ENCODE measurements around the gene RFK. TPM values are rescaled to one million over a fixed set of nuclear protein-coding genes. Genes with fewer than 3 reads are reported as not detected.
"Not testable (repeated sequence)": the region's sequence is repeated elsewhere in the genome, so short reads cannot be mapped to it uniquely, and the experiment has no call there.

RFK gene
- total RNA-seq = 10 to 100 TPM; 52.3 to 90.8 TPM
- long read RNA-seq, transcript RFK-201 (4 exons, 2,684 nt) = major isoform, 149 of 163 reads
- long read RNA-seq, partial matches to known transcripts = 2 of 163 reads
- long read RNA-seq, other reads (novel, unspliced or antisense) = 6 of 163 reads

DNA sequence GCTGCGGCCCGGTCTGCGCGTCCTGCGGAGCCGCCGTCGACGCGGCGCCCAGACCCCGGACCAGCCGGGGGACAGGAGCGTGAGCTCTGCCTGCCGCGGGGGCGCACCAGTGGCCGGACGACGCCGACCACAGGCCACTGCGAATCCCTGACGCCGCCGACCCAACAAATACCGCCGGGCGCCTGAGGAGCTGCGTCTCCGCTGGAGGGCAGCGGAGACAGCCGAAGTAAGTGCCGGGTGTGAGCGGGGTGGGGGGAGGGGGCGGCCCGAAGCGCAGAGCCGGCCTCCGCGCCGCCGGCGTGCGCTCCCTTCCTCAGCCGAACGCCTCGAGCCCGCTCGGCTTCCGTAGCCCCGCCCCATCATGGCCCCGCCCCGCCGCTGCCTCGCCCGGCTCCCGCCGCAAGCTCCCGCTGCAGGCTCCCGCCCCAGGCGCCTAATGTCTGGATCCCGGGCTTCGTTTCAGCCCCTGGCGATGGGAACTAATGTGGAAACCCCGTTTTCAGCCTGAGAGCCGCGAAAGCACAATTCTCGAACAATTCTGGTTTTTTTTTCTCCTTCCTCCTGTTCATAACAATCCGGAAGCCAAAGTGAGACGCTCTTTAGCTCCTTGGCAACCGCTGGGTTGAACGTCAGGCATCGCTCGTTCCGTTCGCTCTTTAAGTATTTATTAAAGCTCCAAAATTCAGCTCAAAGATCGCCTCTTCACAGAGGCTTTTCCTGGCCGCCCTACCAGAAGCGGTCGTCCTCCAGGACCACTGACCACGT is at the start of gene RFK:
RFK (minus strand) TSS at position 232 of the 765 bp plus-strand sequence. CDS start 255 bp downstream, outside the sequence.
- peak; percentile 93 to 94 for DNase-seq
- intact Hi-C loops (cut with DNase I, micrococcal nuclease) = no loop called here
- ATAC-seq = peak; percentile 89

GRCh38 chr9:76443887-76444286 is 49.7 kb upstream of the RFK start:
- intact Hi-C loops (cut with DNase I, micrococcal nuclease) = no loop called here
- ATAC-seq (no peak), DNase-seq (no peak)

DNA sequence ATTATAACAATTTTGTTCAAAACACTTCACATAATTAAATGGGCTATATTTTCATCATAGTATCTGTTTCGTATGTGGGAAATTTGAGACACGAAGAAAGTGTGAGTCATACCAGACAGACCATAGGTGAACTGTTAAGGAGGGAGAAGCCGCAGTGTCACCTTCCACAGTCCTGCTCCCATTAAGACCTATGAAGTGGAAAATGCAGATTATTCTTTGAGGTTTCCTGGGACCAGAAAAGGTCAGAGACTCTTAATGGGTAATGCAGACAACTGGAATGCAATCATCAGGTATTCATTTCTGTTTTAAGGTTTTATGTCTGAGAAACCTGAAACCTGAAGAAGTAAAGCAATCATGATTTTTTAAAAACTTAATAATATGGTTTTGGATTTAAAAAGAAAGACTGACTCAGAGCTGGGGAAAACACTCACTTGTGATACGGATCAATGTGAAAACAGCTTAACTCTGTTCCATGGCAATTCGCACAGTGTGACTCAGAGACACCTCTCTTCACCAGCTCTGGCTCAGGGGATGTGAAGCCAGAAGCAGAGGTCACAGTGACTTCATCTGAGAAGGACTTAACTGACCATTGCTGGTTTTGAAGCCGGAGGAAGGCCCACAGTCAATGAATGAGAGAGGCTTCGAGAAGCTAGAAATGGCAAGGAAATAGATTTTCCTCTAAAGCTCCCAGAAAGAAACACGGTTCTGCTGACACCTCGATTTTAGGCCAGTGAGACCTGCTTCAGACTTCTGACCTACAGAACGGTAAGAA is 47.5 kb upstream of the RFK start:
- no peak for DNase-seq
- ATAC-seq = no peak
- intact Hi-C loops (cut with DNase I, micrococcal nuclease) = no loop called here

DNA sequence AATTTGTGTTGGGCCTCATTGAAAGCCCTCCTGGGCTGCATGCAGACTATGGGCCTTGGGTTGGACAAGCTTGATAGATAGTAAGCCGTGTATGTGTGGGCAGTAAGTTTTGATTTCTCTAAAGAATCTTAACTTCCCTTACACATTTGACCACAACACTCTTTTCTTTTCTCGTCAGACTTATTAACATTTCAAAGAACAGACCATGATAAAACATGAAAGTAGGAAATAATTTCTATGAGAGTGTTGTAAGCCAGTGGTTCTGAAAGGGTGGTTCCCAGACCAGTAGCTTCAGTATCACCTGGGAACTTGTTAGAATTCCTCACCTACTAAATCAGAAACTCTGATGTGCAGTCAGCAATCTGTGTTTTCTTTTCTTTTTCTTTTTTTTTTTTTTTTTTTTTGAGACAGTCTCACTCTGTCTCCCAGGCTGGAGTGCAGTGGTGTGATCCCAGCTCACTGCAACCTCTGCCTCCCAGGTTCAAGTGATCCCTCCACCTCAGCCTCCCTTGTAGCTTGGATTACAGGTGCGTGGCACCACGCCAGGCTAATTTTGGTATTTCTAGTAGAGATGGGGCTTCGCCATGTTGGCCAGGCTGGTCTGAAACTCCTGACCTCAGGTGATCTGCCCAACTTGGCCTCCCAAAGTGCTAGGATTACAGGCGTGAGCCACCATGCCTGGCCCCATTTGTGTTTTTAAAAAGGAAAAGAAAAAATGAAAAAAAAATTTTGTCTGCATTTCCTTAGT is 44.8 kb upstream of the RFK start:
- ATAC-seq (no peak), DNase-seq (no peak)
- intact Hi-C loops (cut with DNase I, micrococcal nuclease) = no loop called here

GRCh38 chr9:76437017-76437699 is 42.9 kb upstream of the RFK start:
- DNase-seq; intact Hi-C loops (cut with DNase I, micrococcal nuclease); ATAC-seq: not testable (repeated sequence)

- DNase-seq; intact Hi-C loops (cut with DNase I, micrococcal nuclease); ATAC-seq: not testable (repeated sequence)
Observed at GRCh38 chr9:76434897-76435296, 40.7 kb upstream of the RFK start.

GRCh38 chr9:76433836-76434235 is 39.6 kb upstream of the RFK start:
- intact Hi-C loops (cut with DNase I, micrococcal nuclease) = no loop called here
- no peak for DNase-seq
- no peak for ATAC-seq

- DNase-seq = no peak
- ATAC-seq = no peak
- intact Hi-C loops (cut with DNase I, micrococcal nuclease) = no loop called here
Observed at GRCh38 chr9:76433406-76433805, 39.2 kb upstream of the RFK start.

GRCh38 chr9:76431601-76432000 is 37.4 kb upstream of the RFK start:
- no peak for ATAC-seq
- intact Hi-C loops (cut with DNase I, micrococcal nuclease) = no loop called here
- no peak for DNase-seq

DNA sequence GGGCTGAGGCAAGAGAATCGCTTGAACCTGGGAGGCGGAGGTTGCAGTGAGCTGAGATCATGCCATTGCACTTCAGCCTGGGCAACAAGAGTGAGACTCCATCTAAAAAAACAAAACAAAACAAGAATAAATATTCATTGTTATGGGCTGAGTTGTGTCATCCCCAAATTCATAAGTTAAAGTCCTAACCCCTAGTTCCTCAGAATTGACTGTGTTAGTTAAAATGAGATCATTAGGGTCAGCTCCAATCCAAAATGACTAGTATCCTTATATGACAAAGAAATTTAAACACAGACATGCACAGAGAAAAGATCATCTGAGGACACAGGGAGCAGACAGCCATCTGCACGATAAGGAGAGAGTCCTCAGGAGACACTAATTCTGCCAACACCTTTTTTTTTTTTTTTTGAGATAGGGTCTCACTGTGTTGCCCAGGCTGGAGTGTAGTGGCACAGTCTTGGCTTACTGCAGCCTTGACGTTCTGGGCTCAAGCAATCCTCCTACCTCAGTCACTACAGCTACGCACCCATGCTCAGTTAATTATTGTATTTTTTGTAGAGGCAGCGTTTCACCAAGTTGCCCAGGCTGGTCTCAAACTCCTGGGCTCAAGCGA is 32.7 kb upstream of the RFK start:
- intact Hi-C loops (cut with DNase I, micrococcal nuclease) = no loop called here
- ATAC-seq = no peak
- DNase-seq = no peak

DNA sequence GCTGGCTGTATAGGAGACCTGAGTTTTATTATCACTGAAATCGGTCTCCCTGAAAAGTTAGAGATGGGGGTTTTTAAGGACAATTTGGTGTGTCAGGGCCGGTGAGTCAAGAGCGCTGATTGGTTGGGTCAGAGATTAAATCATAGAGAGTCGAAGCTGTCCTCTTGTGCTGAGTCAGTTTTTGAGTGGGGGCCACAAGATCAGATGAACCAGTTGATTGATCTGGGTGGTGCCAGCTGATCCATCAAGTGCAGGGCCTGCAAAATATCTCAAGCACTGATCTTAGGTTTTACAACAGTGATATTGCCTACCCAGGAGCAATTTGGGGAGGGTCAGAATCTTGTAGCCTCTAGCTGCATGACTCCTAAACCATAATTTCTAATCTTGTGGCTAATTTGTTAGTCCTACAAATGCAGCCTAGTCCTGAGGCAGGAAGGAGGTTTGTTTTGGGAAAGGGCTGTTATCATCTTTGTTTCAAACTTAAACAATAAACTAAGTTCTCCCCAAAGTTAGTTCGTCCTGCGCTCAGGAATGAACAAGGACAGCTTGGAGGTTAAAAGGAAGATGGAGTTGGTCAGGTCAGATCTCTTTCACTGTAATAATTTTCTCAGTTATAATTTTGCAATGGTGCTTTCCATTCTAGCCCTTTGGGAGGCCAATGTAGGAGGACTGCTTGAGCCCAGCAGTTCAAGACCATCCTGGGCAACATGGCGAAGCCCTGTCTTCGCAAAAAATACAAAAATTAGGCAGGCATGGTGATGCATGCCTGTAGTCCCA is 31.6 kb upstream of the RFK start:
- DNase-seq (no peak), ATAC-seq (no peak)
- intact Hi-C loops (cut with DNase I, micrococcal nuclease) = no loop called here

- ATAC-seq (no peak), DNase-seq (no peak)
- intact Hi-C loops (cut with DNase I, micrococcal nuclease) = no loop called here
Observed at GRCh38 chr9:76424491-76424890, 30.3 kb upstream of the RFK start.

DNA sequence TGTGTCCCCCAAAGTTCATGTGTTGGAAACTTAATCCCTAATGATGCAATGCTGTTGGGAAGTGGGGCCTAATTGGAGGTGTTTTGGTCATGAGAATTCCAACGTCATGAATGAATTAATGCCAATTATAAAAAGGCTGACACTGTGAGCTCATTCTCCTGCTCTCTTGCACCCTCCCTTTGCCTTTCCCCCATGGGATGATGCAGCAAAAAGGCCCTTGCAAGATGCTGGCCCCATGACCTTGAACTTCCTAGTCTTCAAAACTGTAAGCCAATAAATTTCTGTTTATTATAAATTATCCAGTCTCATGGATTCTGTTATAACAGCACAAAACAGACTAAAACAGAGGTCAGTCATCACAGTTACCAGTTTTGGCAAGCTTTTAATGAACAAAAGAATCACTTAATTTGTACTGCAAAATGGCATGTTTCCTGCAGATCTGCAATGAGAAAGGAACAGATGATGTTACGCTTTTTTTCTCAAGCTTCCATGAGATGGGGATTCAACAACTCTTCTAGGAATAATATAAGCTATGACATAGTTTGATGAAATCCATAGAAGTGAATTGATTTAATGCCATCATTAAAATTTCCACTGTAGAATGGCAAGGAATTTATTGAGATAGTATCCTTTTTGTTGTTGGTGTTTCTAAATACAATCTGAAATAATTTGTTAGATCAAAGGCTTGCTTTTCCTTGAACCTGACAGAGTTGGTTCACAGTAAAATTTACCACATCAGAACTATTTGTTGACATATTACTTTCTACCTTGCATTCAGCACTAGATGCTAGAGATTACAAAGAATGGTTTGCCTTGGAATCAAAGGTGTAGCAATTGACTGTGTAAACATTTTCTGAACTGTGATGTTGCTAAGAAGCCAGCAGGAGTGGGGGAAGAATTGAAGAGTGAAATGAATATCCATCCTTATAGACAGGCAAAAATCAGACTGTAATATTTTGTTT is 29.3 kb upstream of the RFK start:
- ATAC-seq (no peak), DNase-seq (no peak)

GRCh38 chr9:76419782-76420380 is 25.7 kb upstream of the RFK start:
- peak; percentile 84 for ATAC-seq
- intact Hi-C loops (cut with DNase I, micrococcal nuclease) = no loop called here
- peak in 1 of 2 donors; percentile 12 for DNase-seq

More for the DNA sequence above, 29.3 kb upstream of the RFK start:
- intact Hi-C loops (cut with DNase I, micrococcal nuclease) = no loop called here

DNA sequence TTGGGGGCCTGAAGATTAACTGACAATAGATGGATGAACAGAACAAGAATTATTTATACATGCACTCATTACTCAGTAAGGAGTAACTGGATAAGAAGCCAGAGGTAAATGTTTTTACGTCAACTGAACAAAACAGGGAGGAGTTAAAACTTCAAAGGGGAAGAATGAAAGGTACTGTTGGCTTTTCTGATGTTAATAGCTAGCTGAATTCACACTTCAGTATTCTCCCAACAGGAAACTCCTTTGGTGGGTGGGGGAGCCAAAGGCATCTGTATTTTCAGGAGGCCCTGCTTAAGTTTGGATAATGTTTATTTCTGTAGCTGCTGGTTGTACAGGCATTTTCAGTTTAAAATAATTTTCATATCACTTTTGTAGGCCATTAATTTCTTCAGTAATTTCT is 23.2 kb upstream of the RFK start:
- DNase-seq = no peak
- peak; percentile 18 for ATAC-seq
- intact Hi-C loops (cut with DNase I, micrococcal nuclease) = no loop called here

GRCh38 chr9:76415731-76416130 is 21.5 kb upstream of the RFK start:
- no peak for DNase-seq
- peak; percentile 64 for ATAC-seq

More at GRCh38 chr9:76415731-76416130, 21.5 kb upstream of the RFK start:
- intact Hi-C loops (cut with DNase I, micrococcal nuclease) = no loop called here

All from left colon (tissue), 2 donors.